ENCODE results near the gene ZNF618. TPM values are rescaled to one million over a fixed set of nuclear protein-coding genes. Genes with fewer than 3 reads are reported as not detected.

Gene ZNF618
- total and polyA plus RNA-seq, 8 donors = 9.9 to 38.6 (median 34.9) TPM

DNA sequence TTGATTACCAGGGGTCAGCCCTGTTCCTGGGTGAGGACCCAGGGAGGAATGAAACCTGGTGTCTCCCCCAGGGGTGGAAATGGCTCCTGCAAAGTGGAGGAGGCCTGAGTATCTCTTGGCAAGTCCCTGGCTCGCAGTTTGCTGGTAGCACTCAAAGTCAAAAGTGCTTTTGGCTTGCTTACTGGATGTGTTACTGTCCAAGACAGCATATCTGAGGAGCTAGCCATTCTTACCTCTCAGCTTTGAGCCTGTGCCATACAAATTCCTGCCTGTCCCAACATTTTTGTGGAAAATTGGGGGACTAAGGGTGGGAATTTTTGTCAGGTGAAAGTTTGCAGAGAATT lies 9.9 kb downstream of the ZNF618 start:
- intact Hi-C loops (cut with DNase I) = no loop called here
- peaks cover 9 to 28% of the 10 kb centered on the region in 2 donors for H3K4me1 ChIP-seq
- peaks cover 0 to 9% of the 10 kb centered on the region in 2 donors for H3K9me3 ChIP-seq
- no peaks in the 10 kb centered on the region for H3K27me3 ChIP-seq
- H3K4me3 ChIP-seq = peak overlapping the region in 1 of 2 donors; percentile 24
- H3K36me3 ChIP-seq = no peaks in the 10 kb centered on the region
- DNase-seq (peak in 1 of 4 donors; percentile 32), ATAC-seq (peak; percentile 85)
- TF ChIP-seq CTCF (IDR thresholded peaks at IDR 0.05) = no peak
- peak overlapping the region; percentile 46 to 51 for H3K27ac ChIP-seq

DNA sequence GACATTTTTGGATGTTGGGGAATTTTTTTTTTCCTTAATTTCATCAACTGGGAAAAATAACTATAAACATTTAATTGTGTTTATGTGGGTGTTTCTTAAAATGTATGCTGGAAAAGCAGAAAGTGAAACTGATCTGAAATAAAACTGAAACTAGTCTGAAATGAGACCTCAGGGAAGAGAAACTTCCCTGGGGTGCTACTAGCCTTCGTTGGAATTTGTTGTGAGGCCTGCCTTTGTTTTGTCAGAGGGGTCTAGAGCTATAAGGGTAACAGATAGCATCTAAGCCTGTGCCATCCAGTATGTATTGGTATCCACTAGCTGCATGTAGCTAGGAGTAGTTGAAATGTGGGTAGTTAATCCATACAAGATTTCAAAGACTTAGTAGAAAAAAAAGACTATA lies 10.4 kb downstream of the ZNF618 start:
- H3K4me1 ChIP-seq = peaks cover 9 to 28% of the 10 kb centered on the region in 2 donors
- no peaks in the 10 kb centered on the region for H3K36me3 ChIP-seq
- H3K27me3 ChIP-seq = no peaks in the 10 kb centered on the region
- peak overlapping the region; percentile 46 to 51 for H3K27ac ChIP-seq
- ATAC-seq = peak; percentile 71
- H3K4me3 ChIP-seq = peak overlapping the region in 1 of 2 donors; percentile 24
- DNase-seq = no peak
- H3K9me3 ChIP-seq = peaks cover 0 to 9% of the 10 kb centered on the region in 2 donors
- no peak for TF ChIP-seq CTCF (IDR thresholded peaks at IDR 0.05)
- intact Hi-C loops (cut with DNase I) = no loop called here

DNA sequence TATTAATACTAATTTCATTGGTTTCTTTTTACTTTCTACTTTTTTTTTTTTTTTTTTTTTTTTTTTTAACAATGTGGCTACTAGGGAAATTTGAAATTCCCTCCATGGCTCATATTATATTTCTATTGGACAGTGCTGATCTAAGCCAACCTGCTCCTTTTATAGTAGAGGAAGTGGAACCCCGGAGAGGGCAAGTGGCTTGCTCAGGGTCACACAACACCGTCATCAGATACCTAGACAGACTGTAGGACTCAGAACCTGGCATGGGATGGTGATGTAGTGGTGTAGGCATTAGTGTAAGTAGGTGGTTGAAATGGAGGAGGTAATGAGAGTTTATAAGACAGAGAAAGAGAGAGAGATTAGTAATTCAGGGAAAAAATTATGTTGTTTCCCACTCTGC lies 10.8 kb downstream of the ZNF618 start:
- TF ChIP-seq CTCF (IDR thresholded peaks at IDR 0.05) = no peak
- no peak overlapping the region for H3K27ac ChIP-seq
- no peaks in the 10 kb centered on the region for H3K36me3 ChIP-seq
- H3K4me3 ChIP-seq = no peak overlapping the region
- H3K4me1 ChIP-seq = peaks cover 9 to 28% of the 10 kb centered on the region in 2 donors
- intact Hi-C loops (cut with DNase I) = no loop called here
- no peaks in the 10 kb centered on the region for H3K27me3 ChIP-seq
- peaks cover 0 to 9% of the 10 kb centered on the region in 2 donors for H3K9me3 ChIP-seq
- ATAC-seq = peak; percentile 41
- no peak for DNase-seq

GRCh38 chr9:113887436-113887835 lies 11.3 kb downstream of the ZNF618 start:
- DNase-seq (no peak), ATAC-seq (no peak)
- Histone ChIP-seq H3K27me3 (no peaks in the 10 kb centered on the region), H3K27ac (no peak overlapping the region), H3K4me1 (peaks cover 9 to 28% of the 10 kb centered on the region in 2 donors), H3K9me3 (peaks cover 0 to 9% of the 10 kb centered on the region in 2 donors), H3K36me3 (no peaks in the 10 kb centered on the region), H3K4me3 (no peak overlapping the region)
- intact Hi-C loops (cut with DNase I) = no loop called here
- no peak for TF ChIP-seq CTCF (IDR thresholded peaks at IDR 0.05)

- intact Hi-C loops (cut with DNase I) = no loop called here
- DNase-seq (no peak), ATAC-seq (no peak)
- no peaks in the 10 kb centered on the region for H3K27me3 ChIP-seq
- H3K9me3 ChIP-seq = peaks cover 0 to 9% of the 10 kb centered on the region in 2 donors
- no peak for TF ChIP-seq CTCF (IDR thresholded peaks at IDR 0.05)
- peaks cover 9 to 28% of the 10 kb centered on the region in 2 donors for H3K4me1 ChIP-seq
- no peaks in the 10 kb centered on the region for H3K36me3 ChIP-seq
- H3K27ac ChIP-seq = no peak overlapping the region
- H3K4me3 ChIP-seq = no peak overlapping the region
Measured at GRCh38 chr9:113888336-113888735, 12.2 kb downstream of the ZNF618 start.

Data from left lung (tissue), 10 donors.